SK-N-SH (cell line): ENCODE measurements around the gene SNAI1. TPM values are rescaled to one million over a fixed set of nuclear protein-coding genes. Genes with fewer than 3 reads are reported as not detected.

Experiments
- CTCF ChIA-PET: fragments of 300-600, 350-600 bp; formaldehyde crosslinking; extraction: SDS; loops from one replicate; lab custom pipeline; 2021; lab: Yijun Ruan, JAX
- POLR2A ChIA-PET: fragments of 350-600 bp; sonication (Branson Sonifier 250); formaldehyde crosslinking; extraction: SDS; loops from one replicate; lab custom pipeline; 2020; ENCODE audit warnings: antibody characterized with exemption, inconsistent platforms; lab: Yijun Ruan, JAX
- DNase-seq: peaks from one replicate; pipeline ENCODE4 v3.0.0; 2012
- H2AFZ ChIP-seq: fragments of 200-600 bp; sonication (generic); 2 replicates; pipeline ENCODE4 v1.8.1; 2016; ENCODE audit warnings: antibody characterized with exemption, mild to moderate bottlenecking, low read depth
- H3F3A ChIP-seq: fragments of 200-600 bp; sonication (generic); replicated peaks from 2 replicates; pipeline ENCODE3; 2016; ENCODE audit warnings: antibody characterized with exemption, mild to moderate bottlenecking; ENCODE audit not compliant: insufficient read depth
- H3K27ac ChIP-seq, 2 experiments: fragments of 200-500 bp in 1 of 2; fragments of 200-600 bp in 1 of 2; sonication (Bioruptor generic) in 1 of 2; sonication (generic), shearing (Covaris generic) in 1 of 2; 2 replicates each; pipeline versions ENCODE4 v1.5.1 to v1.6.1; 2014 to 2016; ENCODE audit warnings: low read depth in 2 of 2, inconsistent platforms in 1 of 2, low read length in 1 of 2, mild to moderate bottlenecking in 1 of 2, mixed read lengths in 1 of 2
- H3K27me3 ChIP-seq: fragments of 200-600 bp; sonication (generic), shearing (Covaris generic); 2 replicates; pipeline ENCODE4 v1.6.1; 2016; ENCODE audit warnings: mixed run types; ENCODE audit not compliant: insufficient read depth
- H3K36me3 ChIP-seq, 2 experiments: fragments of 200-500 bp in 1 of 2; fragments of 200-600 bp in 1 of 2; sonication (Bioruptor generic) in 1 of 2; sonication (generic) in 1 of 2; replicated peaks in 1 of 2; 2 replicates each; pipeline versions ENCODE3 to v1.5.1; 2014 to 2016; ENCODE audit warnings: low read length in 1 of 2, mild to moderate bottlenecking in 1 of 2; ENCODE audit not compliant: insufficient read depth in 2 of 2, control insufficient read depth in 1 of 2
- H3K4me1 ChIP-seq, 2 experiments: fragments of 200-500 bp in 1 of 2; fragments of 200-600 bp in 1 of 2; sonication (Bioruptor generic) in 1 of 2; sonication (generic), shearing (Covaris generic) in 1 of 2; 2 replicates each; pipeline versions ENCODE4 v1.5.1 to v1.6.1; 2014 to 2016; ENCODE audit warnings: low read depth in 1 of 2, low read length in 1 of 2, mixed run types in 1 of 2; ENCODE audit not compliant: insufficient read depth in 2 of 2, control insufficient read depth in 1 of 2
- H3K4me2 ChIP-seq: fragments of 200-600 bp; sonication (generic), shearing (Covaris generic); 2 replicates; pipeline ENCODE4 v1.6.1; 2017; ENCODE audit warnings: mixed run types
- H3K4me3 ChIP-seq, 2 experiments: fragments of 200-500 bp in 1 of 2; fragments of 200-600 bp in 1 of 2; sonication (Bioruptor generic) in 1 of 2; sonication (generic), shearing (Covaris generic) in 1 of 2; 2 replicates each; pipeline versions ENCODE4 v1.5.1 to v1.8.1; 2014 to 2016; ENCODE audit warnings: low read depth in 2 of 2, inconsistent platforms in 1 of 2, low read length in 1 of 2, mild to moderate bottlenecking in 1 of 2, mixed read lengths in 1 of 2, moderate library complexity in 1 of 2
- H3K79me2 ChIP-seq: fragments of 200-600 bp; sonication (generic); 2 replicates; pipeline ENCODE4 v1.8.1; 2017; ENCODE audit warnings: mild to moderate bottlenecking; ENCODE audit not compliant: insufficient read depth
- H3K9ac ChIP-seq: fragments of 200-600 bp; sonication (generic); 2 replicates; pipeline ENCODE4 v1.6.1; 2017; ENCODE audit warnings: mixed run types
- H3K9me2 ChIP-seq: fragments of 200-600 bp; sonication (generic); 2 replicates; pipeline ENCODE4 v1.6.1; 2017; ENCODE audit warnings: mixed run types
- H3K9me3 ChIP-seq: fragments of 200-600 bp; sonication (generic); 2 replicates; pipeline ENCODE4 v1.6.1; 2017; ENCODE audit warnings: mixed run types, mild to moderate bottlenecking, moderate library complexity
- H4K20me1 ChIP-seq: fragments of 200-600 bp; sonication (generic); 2 replicates; pipeline ENCODE4 v1.6.1; 2017; ENCODE audit warnings: mild to moderate bottlenecking, mixed run types; ENCODE audit not compliant: insufficient read depth
- ELF1 ChIP-seq: IDR thresholded peaks from 2 replicates; pipeline ENCODE4 v1.4.0; 2012
- EP300 ChIP-seq, 2 experiments: IDR thresholded peaks; 2 replicates each; pipeline versions ENCODE4 v1.4.0 to v1.6.1; 2012; ENCODE audit warnings: borderline replicate concordance in 1 of 2, low read depth in 1 of 2, low read length in 1 of 2
- EZH2phosphoT487 ChIP-seq: fragments of 200-600 bp; sonication (generic); IDR thresholded peaks from 2 replicates; pipeline ENCODE4 v1.6.1; 2017; ENCODE audit warnings: low read depth, mixed run types, mild to moderate bottlenecking, antibody characterized with exemption, moderate library complexity, borderline replicate concordance
- FOXM1 ChIP-seq: IDR thresholded peaks from 2 replicates; pipeline ENCODE4 v1.4.0; 2012; ENCODE audit warnings: low read depth, mild to moderate bottlenecking
- GATA2 ChIP-seq: sonication (generic); formaldehyde crosslinking; IDR thresholded peaks from 2 replicates; pipeline ENCODE4 v1.5.0; 2020; ENCODE audit warnings: mild to moderate bottlenecking, missing genetic modification reagents
- JUND ChIP-seq: IDR thresholded peaks from 2 replicates; pipeline ENCODE4 v1.4.0; 2012
- MEF2A ChIP-seq: IDR thresholded peaks from 2 replicates; pipeline ENCODE4 v1.4.0; 2012; ENCODE audit warnings: low read depth, borderline replicate concordance
- NFIC ChIP-seq: IDR thresholded peaks from 2 replicates; pipeline ENCODE4 v1.4.0; 2012; ENCODE audit warnings: borderline replicate concordance
- PBX3 ChIP-seq: IDR thresholded peaks from 2 replicates; pipeline ENCODE4; 2012
- POLR2AphosphoS5 ChIP-seq: IDR thresholded peaks from 2 replicates; pipeline ENCODE4 v1.6.1; 2012; ENCODE audit warnings: low read depth, low read length
- RCOR1 ChIP-seq: fragments of 150-350 bp; IDR thresholded peaks from 2 replicates; pipeline ENCODE4 v1.6.1; 2017; ENCODE audit warnings: antibody characterized with exemption, low read length
- REST ChIP-seq: IDR thresholded peaks from 2 replicates; pipeline ENCODE4 v1.6.1; 2012; ENCODE audit warnings: mild to moderate bottlenecking, low read depth, low read length, moderate library complexity
- SMC3 ChIP-seq: IDR thresholded peaks from 2 replicates; pipeline ENCODE4 v1.6.1; 2012; ENCODE audit warnings: low read depth, low read length, improper control_type of control experiment
- TCF12 ChIP-seq: IDR thresholded peaks from 2 replicates; pipeline ENCODE4 v1.4.0; 2012
- USF1 ChIP-seq: IDR thresholded peaks from 2 replicates; pipeline ENCODE4 v1.4.0; 2012; ENCODE audit warnings: low read depth, borderline replicate concordance
- YY1 ChIP-seq: IDR thresholded peaks from 2 replicates; pipeline ENCODE4 v1.4.0; 2012; ENCODE audit warnings: low read depth, mild to moderate bottlenecking
- ZBTB33 ChIP-seq: IDR thresholded peaks from 2 replicates; pipeline ENCODE4 v1.4.0; 2012; ENCODE audit warnings: low read depth, borderline replicate concordance
- WGBS: methylation state at CpG from one replicate; pipeline ENCODE4 v1.1.6; 2017; ENCODE audit warnings: low lambda C conversion rate; 5-methylcytosine and 5-hydroxymethylcytosine counted together
- polyA plus RNA-seq, 3 experiments: library from polyadenylated mRNA; depleted of rRNA; stranded (reverse); fragments of >200 nt; gene quantifications; 2 replicates each; pipeline ENCODE4 v1.2.3, GENCODE V29; 2012

Gene SNAI1
- polyA plus RNA-seq, 1 of the 3 experiments (the other 2 are of a cell fraction) = 6.2 TPM

- Histone ChIP-seq H3K9me3 (no peaks in the 10 kb centered on the region), H3K9ac (no peak overlapping the region), H3K27ac (no peak overlapping the region), H3K4me1 (peaks cover 22% of the 10 kb centered on the region in 2 experiments), H3K4me3 (no peak overlapping the region)
- CTCF ChIA-PET = interaction anchor here (1.2 to 1.6 kb wide), 2 partner anchors 11 to 78 kb away, joined by 4 to 5 read pairs; no protein-coding TSS in a partner anchor
- WGBS = 82% methylated on average over 6 of the region's 6 CpGs
- no peak for TF ChIP-seq ELF1
- TF ChIP-seq, all 33 proteins: peak for 0
- Histone ChIP-seq H3K4me2 (no peak overlapping the region), H3F3A (peaks cover 15% of the 10 kb centered on the region), H3K79me2 (no peaks in the 10 kb centered on the region), H3K27me3 (no peaks in the 10 kb centered on the region), H4K20me1 (no peaks in the 10 kb centered on the region), H3K36me3 (peaks cover 0 to 3% of the 10 kb centered on the region in 2 experiments), H3K9me2 (no peaks in the 10 kb centered on the region), H2AFZ (no peak overlapping the region)
- DNase-seq = no peak
- POLR2A ChIA-PET = interaction anchor here (2.0 kb wide), 1 partner anchor 10 kb away, joined by 6 read pairs; the partner anchor contains the start of gene SNAI1
Measured at GRCh38 chr20:49993301-49993751, 10.5 kb downstream of the SNAI1 start.

GRCh38 chr20:49995586-49995985, 12.8 kb downstream of the SNAI1 start:
- Histone ChIP-seq H3K4me3 (no peak overlapping the region), H3K4me1 (peaks cover 0 to under 1% of the 10 kb centered on the region in 2 experiments; a peak in 2 of 4 replicates), H4K20me1 (no peaks in the 10 kb centered on the region), H3K79me2 (no peaks in the 10 kb centered on the region), H2AFZ (no peak overlapping the region), H3K9me2 (no peaks in the 10 kb centered on the region), H3K9me3 (no peaks in the 10 kb centered on the region), H3F3A (no peaks in the 10 kb centered on the region), H3K36me3 (no peaks in the 10 kb centered on the region), H3K27me3 (no peaks in the 10 kb centered on the region)
- WGBS = 94% methylated on average over 3 of the region's 3 CpGs
- CTCF ChIA-PET = interaction anchor here (1.4 kb wide), 1 partner anchor 10 kb away, joined by 4 read pairs; no protein-coding TSS in a partner anchor
- TF ChIP-seq YY1 (no peak), GATA2 (CRISPR knock-in tag) (no peak), ELF1 (no peak), EZH2phosphoT487 (no peak), REST (no peak), MEF2A (no peak), USF1 (no peak), RCOR1 (no peak), POLR2AphosphoS5 (no peak), PBX3 (no peak), JUND (no peak), ZBTB33 (no peak), NFIC (no peak), FOXM1 (no peak), SMC3 (no peak), EP300 (IDR thresholded peaks at IDR 0.05; ENCODE audit: borderline replicate concordance in 1 of 2, low read depth in 1 of 2, low read length in 1 of 2) (no peak), TCF12 (no peak)
- TF ChIP-seq, all 33 proteins: peak for 0
- Histone ChIP-seq H3K9ac (no peak overlapping the region), H3K27ac (no peak overlapping the region), H3K4me2 (no peak overlapping the region)
- POLR2A ChIA-PET = no interaction called here
- DNase-seq = no peak
